MG63 (cell line): Measurements from ENCODE around the gene CLIC3. TPM values are rescaled to one million over a fixed set of nuclear protein-coding genes. Genes with fewer than 3 reads are reported as not detected.

Experiments used
- DNase-seq: peaks from one replicate; pipeline ENCODE4 v3.0.0-alpha.2; 2020
- H3K27me3 ChIP-seq: fragments of 250-450 bp; sonication (Bioruptor Pico); 2 replicates; pipeline ENCODE4 v1.5.1; 2020; ENCODE audit warnings: mild to moderate bottlenecking, moderate library complexity
- H3K36me3 ChIP-seq: fragments of 250-450 bp; sonication (Bioruptor Pico); 2 replicates; pipeline ENCODE4 v1.5.1; 2020; ENCODE audit warnings: mild to moderate bottlenecking, moderate library complexity
- H3K4me3 ChIP-seq: fragments of 250-450 bp; sonication (Bioruptor Pico); 2 replicates; pipeline ENCODE4 v1.5.1; 2020; ENCODE audit warnings: mild to moderate bottlenecking, moderate library complexity
- H3K9me3 ChIP-seq: fragments of 250-450 bp; sonication (Bioruptor Pico); 2 replicates; pipeline ENCODE4 v1.5.1; 2020; ENCODE audit warnings: mild to moderate bottlenecking, moderate library complexity
- total RNA-seq: library from RNA; depleted of rRNA; stranded (reverse); fragments of >200 nt; shearing (Covaris generic); gene quantifications from 2 replicates; pipeline ENCODE4 v1.2.3, GENCODE V29; 2014; ENCODE audit warnings: low replicate concordance

CLIC3 gene
- total RNA-seq, 1 experiment from 2014 or later, result not detected

DNA sequence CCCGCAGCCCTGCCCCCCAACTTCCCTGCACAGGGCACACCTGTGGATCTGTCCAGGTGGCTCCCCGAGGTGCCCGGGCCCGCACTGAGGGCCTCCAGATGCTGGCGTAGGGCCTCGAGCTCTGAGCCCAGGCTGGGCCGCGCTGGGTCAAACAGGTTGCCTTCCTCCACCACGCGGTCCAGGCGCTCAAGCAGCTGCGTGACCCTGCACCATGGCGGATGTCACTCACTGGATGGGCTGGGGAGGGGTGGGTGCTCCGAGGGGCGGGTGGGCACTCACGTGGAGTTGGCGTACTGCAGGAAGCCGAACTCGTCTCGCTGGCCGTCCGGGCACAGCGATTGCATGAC lies 26.3 kb upstream of the CLIC3 start:
- no peaks in the 10 kb centered on the region for H3K27me3 ChIP-seq
- no peaks in the 10 kb centered on the region for H3K9me3 ChIP-seq
- DNase-seq, result no peak
- H3K36me3 ChIP-seq, result no peaks in the 10 kb centered on the region; the same call in 1 of the 2 replicates
- no peak overlapping the region for H3K4me3 ChIP-seq

- H3K36me3 ChIP-seq, result no peaks in the 10 kb centered on the region; the same call in 1 of the 2 replicates
- no peaks in the 10 kb centered on the region for H3K9me3 ChIP-seq
- DNase-seq, result peak; percentile 87
- no peaks in the 10 kb centered on the region for H3K27me3 ChIP-seq
- no peak overlapping the region for H3K4me3 ChIP-seq
Measured at GRCh38 chr9:137021979-137022661, 25.8 kb upstream of the CLIC3 start.

- no peak for DNase-seq
- Histone ChIP-seq H3K27me3 (no peaks in the 10 kb centered on the region), H3K36me3 (no peaks in the 10 kb centered on the region; the same call in 1 of the 2 replicates), H3K9me3 (no peaks in the 10 kb centered on the region), H3K4me3 (no peak overlapping the region)
Measured at GRCh38 chr9:137021568-137021978, 25.2 kb upstream of the CLIC3 start.

- Histone ChIP-seq H3K4me3 (no peak overlapping the region), H3K9me3 (no peaks in the 10 kb centered on the region), H3K36me3 (no peaks in the 10 kb centered on the region; the same call in 1 of the 2 replicates), H3K27me3 (no peaks in the 10 kb centered on the region)
- DNase-seq, result no peak
Measured at GRCh38 chr9:137020771-137021567, 24.6 kb upstream of the CLIC3 start.

- no peaks in the 10 kb centered on the region; the same call in 1 of the 2 replicates for H3K36me3 ChIP-seq
- H3K9me3 ChIP-seq, result no peaks in the 10 kb centered on the region
- no peaks in the 10 kb centered on the region for H3K27me3 ChIP-seq
- DNase-seq, result no peak
- H3K4me3 ChIP-seq, result no peak overlapping the region
Measured at GRCh38 chr9:137019891-137020683, 23.7 kb upstream of the CLIC3 start.

GRCh38 chr9:137018761-137019559 lies 22.6 kb upstream of the CLIC3 start:
- H3K36me3 ChIP-seq, result no peaks in the 10 kb centered on the region; the same call in 1 of the 2 replicates
- no peak overlapping the region for H3K4me3 ChIP-seq
- no peaks in the 10 kb centered on the region for H3K9me3 ChIP-seq
- DNase-seq, result no peak
- H3K27me3 ChIP-seq, result no peaks in the 10 kb centered on the region

- no peaks in the 10 kb centered on the region for H3K9me3 ChIP-seq
- H3K27me3 ChIP-seq, result no peaks in the 10 kb centered on the region
- no peak for DNase-seq
- H3K4me3 ChIP-seq, result no peak overlapping the region
- H3K36me3 ChIP-seq, result no peaks in the 10 kb centered on the region; the same call in 1 of the 2 replicates
Measured at GRCh38 chr9:137017791-137018497, 21.6 kb upstream of the CLIC3 start.

DNA sequence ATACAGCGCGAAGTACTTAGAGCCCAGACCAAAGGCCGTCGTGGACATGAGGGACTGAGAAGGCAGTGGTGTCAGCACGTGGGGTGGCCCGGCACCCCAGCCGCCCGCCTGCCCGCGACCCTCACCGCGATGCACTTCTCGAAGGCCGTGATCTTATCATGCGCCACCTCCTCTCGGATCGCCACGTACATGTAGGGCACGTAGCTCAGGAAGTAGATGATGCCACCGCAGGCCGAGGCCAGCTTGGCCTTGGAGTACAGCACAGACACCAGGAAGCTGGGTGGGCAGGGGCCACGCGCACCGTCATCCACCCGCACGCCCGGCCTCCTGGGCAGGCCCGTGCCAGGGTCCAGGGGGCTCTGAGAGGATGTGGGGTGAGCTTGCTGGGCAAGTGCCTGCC lies 20.7 kb upstream of the CLIC3 start:
- Histone ChIP-seq H3K36me3 (no peaks in the 10 kb centered on the region), H3K27me3 (no peaks in the 10 kb centered on the region), H3K4me3 (no peak overlapping the region), H3K9me3 (no peaks in the 10 kb centered on the region)
- no peak for DNase-seq

- H3K9me3 ChIP-seq, result no peaks in the 10 kb centered on the region
- H3K27me3 ChIP-seq, result no peaks in the 10 kb centered on the region
- H3K36me3 ChIP-seq, result no peaks in the 10 kb centered on the region
- H3K4me3 ChIP-seq, result no peak overlapping the region
- no peak for DNase-seq
Measured at GRCh38 chr9:137016436-137016835, 20.1 kb upstream of the CLIC3 start.

- Histone ChIP-seq H3K36me3 (no peaks in the 10 kb centered on the region), H3K27me3 (no peaks in the 10 kb centered on the region), H3K4me3 (no peak overlapping the region), H3K9me3 (no peaks in the 10 kb centered on the region)
- DNase-seq, result no peak
Measured at GRCh38 chr9:137015976-137016375, 19.6 kb upstream of the CLIC3 start.

DNA sequence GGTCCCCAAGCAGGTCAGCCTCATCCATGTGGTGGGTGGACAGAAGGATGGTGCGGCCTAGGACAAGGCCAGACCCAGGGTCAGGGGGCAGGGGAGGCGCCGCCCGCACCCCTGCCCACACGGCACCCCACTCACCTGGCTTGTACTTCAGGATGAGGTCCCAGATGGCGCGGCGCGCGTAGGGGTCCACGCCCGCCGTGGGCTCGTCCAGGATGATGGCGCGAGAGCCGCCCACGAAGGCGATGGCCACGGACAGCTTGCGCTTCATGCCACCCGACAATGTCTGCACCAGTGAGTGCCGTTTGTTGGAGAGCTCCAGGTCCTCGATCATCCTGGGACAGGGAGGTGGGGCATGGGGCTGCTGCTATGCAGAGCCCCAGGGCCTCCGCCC lies 19.2 kb upstream of the CLIC3 start:
- Histone ChIP-seq H3K9me3 (no peaks in the 10 kb centered on the region), H3K36me3 (no peaks in the 10 kb centered on the region), H3K4me3 (no peak overlapping the region), H3K27me3 (no peaks in the 10 kb centered on the region)
- no peak for DNase-seq

DNA sequence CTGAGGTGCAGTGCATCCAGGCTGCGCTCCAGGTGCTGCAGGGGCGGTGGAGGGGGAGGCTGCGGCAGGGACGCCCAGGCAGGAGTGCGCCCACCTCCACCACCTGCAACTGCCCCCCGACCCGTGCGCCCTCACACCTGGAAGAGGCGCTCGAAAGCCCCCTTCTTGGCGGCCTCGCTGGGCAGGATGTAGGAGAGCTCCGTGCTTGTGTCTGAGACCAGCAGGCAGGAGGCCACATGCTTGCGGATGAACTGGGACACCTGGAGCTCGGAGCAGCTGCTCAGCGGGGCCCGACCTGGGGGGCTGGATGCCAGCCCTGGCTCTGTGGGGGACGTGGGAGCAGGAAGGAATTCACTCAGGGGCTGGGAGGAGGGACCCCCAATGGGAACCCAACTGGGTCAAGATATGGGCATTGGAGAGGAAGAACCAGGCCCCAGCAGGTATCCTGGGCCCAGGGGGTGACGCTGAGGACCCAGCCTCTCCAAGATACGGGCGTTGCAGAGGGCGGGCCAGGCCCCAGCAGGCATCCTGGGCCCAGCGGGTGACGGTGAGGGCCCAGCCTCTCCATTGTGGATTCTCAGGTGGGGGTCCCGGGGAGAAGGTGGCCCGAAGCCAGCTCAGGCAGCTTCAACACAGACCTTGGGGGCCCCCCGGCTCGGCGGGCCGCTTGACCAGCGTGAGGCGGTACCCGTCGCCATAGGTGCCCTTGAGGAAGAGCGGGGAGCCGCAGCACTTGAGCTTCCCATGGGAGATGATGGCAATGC lies 18.6 kb upstream of the CLIC3 start:
- Histone ChIP-seq H3K36me3 (no peaks in the 10 kb centered on the region), H3K27me3 (no peaks in the 10 kb centered on the region), H3K4me3 (no peak overlapping the region), H3K9me3 (no peaks in the 10 kb centered on the region)
- no peak for DNase-seq

GRCh38 chr9:137014166-137014565 lies 17.8 kb upstream of the CLIC3 start:
- Histone ChIP-seq H3K36me3 (no peaks in the 10 kb centered on the region), H3K4me3 (no peak overlapping the region), H3K27me3 (no peaks in the 10 kb centered on the region), H3K9me3 (no peaks in the 10 kb centered on the region)
- DNase-seq, result no peak

GRCh38 chr9:137013571-137013940 lies 17.2 kb upstream of the CLIC3 start:
- Histone ChIP-seq H3K27me3 (no peaks in the 10 kb centered on the region), H3K4me3 (no peak overlapping the region), H3K36me3 (no peaks in the 10 kb centered on the region), H3K9me3 (no peaks in the 10 kb centered on the region)
- no peak for DNase-seq
